HT-29 (cell line): ENCODE measurements around the gene MRLN. TPM values are rescaled to one million over a fixed set of nuclear protein-coding genes. Genes with fewer than 3 reads are reported as not detected.
"Not testable (repeated sequence)": the region's sequence is repeated elsewhere in the genome, so short reads cannot be mapped to it uniquely, and the experiment has no call there.

Experiments used
- DNase-seq: peaks from one replicate; pipeline ENCODE4 v3.0.0-alpha.2; 2015; ENCODE audit warnings: low spot score
- total RNA-seq: library from RNA; depleted of rRNA; stranded (reverse); fragments of >200 nt; shearing (Covaris generic); gene quantifications from 2 replicates; pipeline ENCODE4 v1.2.3, GENCODE V29; 2014

The MRLN gene
- total RNA-seq, 1 experiment from 2014 or later: not detected

- no peak for DNase-seq
Observed at GRCh38 chr10:59745163-59745650, 8.0 kb downstream of the MRLN start.

DNA sequence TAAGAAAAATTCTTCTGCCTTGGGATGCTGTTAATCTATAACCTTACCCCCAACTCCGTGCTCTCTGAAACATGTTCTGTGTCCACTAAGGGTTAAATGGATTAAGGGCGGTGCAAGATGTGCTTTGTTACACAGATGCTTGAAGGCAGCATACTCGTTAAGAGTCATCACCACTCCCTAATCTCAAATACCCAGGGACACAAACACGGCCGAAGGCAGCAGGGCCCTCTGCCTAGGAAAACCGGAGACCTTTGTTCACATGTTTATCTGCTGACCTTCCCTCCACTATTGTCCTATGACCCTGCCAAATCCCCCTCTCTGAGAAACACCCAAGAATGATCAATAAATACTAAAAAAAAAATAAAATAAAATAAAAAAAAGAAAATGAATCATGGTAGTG lies 8.5 kb downstream of the MRLN start:
- not testable (repeated sequence) for DNase-seq

- DNase-seq: not testable (repeated sequence)
Observed at GRCh38 chr10:59744156-59744555, 9.1 kb downstream of the MRLN start.

DNA sequence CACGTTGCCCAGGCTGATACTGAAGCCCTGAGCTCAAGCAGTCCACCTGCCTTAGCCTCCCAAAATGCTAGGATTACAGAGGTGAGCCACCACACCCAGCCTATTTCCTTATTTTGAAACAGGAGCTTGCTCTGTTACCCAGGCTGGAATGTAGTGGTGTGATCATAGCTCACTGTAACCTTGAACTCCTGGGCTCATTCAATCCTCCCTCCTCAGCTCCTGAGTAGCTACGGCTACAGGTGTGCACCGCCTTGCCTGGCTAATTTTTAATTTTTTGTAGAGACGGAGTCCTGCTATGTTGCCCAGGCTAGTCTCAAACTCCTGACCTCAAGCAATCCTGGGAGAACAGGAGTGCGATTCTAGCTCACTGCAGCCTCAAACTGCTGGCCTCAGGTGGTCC lies 11.7 kb downstream of the MRLN start:
- DNase-seq: no peak

DNA sequence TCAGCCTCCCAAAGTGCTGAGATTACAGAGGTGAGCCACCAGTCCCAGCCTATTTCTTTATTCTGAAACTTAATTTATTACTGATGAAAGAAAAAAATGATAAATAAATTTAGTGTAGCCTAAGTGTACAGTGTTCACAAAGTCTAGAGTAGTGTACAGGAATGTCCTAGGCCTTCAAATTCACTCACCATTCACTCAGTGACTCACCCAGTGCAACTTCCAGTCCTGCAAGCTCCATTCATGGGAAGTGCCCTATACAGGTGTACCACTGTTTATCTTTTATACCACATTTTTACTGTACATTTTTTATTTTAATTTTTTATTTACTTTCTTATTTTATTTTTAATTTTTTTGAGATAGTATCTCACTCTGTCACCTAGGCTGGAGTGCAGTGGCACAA lies 12.2 kb downstream of the MRLN start:
- no peak for DNase-seq

DNA sequence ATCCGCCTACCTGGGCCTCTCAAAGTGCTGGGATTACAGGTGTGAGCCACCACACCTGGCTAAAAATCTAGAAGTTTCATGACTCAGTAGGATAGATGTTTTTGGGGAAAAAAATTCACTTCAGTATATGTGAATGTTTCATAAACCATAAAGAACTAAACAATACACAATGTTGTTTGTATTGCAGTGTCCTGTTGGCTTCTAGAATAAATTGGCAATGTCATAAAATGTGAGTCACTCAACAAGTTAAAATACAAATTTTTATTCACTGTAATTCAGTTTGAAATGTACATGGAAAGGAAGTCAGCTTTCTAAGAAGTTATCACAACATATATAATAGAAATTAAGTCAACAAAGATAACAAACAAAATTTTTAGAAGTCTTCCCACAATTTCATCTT lies 16.5 kb downstream of the MRLN start:
- DNase-seq: no peak

DNA sequence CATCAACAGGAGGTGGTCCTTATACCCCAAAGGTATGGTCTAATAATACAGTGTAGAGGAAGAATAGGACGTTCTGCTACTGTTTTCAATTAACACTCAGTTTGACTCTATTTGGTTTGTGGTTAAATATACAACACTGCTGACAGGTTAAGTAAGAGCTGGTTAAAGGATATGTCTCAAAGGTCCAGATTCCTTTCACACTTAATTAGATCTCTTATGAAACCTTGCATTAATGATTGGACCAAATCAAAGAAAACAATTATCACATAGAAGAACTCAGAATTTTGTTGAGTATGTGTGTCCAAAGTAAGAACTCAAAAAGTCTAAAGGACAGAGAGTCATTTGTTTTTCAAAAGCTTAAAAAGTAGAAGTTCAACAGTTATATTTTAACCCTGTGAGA lies 18.0 kb downstream of the MRLN start:
- no peak for DNase-seq

- DNase-seq: no peak
Observed at GRCh38 chr10:59734014-59734462, 19.2 kb downstream of the MRLN start.

DNA sequence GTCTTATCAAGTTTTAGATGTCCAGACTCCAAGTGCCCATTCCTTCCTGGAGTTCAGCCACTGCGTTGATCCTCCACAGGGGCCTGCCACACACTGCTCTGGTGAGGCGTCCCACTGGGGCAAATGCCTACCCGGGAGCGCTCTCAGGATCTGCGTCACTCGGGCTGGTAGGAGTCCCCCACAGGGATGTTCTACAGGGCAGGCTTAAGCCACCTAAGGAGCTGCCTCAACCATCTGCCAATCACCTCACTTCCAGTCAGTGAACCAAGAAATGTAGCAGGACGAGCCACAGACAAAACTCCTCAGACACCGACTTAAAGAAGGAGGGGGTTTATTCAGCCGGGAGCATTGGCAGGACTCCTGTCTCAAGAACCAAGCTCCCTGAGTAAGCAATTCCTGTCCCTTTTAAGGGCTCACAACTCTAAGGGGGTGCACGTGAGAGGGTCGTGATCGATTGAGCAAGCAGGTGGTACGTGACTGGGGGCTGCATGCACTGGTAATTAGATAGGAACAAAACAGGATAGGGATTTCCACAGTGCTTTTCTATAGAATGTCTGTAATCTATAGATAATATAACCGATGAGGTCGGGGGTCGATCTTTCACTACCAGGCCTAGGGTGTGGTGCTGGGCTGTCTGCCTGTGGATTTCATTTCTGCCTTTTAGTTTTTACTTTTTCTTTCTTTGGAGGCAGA lies 19.8 kb downstream of the MRLN start:
- not testable (repeated sequence) for DNase-seq

DNA sequence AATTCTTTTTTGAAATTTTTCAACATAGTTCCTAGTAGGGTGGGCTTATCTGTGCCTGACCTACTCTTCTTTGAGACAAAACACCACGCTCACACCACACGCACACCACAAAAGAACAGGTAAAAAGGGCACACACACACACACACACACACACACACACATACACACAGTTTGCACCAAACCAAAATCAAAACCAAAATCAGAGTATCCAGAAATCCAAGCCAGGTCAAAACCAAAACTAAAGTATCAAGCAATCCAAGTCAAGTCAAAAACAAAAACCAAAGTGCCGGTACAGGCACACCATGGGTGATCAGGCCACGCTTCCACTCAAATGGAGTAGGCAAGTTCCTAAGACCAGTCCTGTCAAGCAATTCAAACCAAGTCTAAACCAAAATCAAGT lies 20.4 kb downstream of the MRLN start:
- DNase-seq: not testable (repeated sequence)

- not testable (repeated sequence) for DNase-seq
Observed at GRCh38 chr10:59729167-59729566, 24.1 kb downstream of the MRLN start.

GRCh38 chr10:59724098-59724938 lies 28.9 kb downstream of the MRLN start:
- peak; percentile 25 for DNase-seq

DNA sequence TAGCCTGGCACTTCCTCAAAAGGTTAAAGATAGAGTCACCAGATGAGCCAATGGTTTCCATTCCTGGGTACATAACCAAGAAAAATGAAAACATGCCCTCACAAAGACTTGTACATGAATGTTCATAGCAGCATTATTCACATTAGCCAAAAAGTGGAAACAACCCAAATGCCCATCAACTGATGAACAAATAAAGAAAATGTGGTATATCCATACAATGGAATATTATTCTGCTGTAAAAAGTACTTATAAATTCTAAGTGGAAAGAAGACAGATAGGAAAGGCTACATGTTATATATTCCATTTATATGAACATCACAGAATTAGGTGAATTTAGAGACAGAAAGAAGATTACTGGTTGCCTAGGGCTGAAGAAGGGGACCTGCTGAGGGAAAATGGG lies 32.9 kb downstream of the MRLN start:
- DNase-seq: no peak

- peak; percentile 12 for DNase-seq
Observed at GRCh38 chr10:59719374-59719773, 33.9 kb downstream of the MRLN start.

- no peak for DNase-seq
Observed at GRCh38 chr10:59718257-59718656, 35.0 kb downstream of the MRLN start.

GRCh38 chr10:59713196-59713821 lies 39.9 kb downstream of the MRLN start:
- DNase-seq: no peak

DNA sequence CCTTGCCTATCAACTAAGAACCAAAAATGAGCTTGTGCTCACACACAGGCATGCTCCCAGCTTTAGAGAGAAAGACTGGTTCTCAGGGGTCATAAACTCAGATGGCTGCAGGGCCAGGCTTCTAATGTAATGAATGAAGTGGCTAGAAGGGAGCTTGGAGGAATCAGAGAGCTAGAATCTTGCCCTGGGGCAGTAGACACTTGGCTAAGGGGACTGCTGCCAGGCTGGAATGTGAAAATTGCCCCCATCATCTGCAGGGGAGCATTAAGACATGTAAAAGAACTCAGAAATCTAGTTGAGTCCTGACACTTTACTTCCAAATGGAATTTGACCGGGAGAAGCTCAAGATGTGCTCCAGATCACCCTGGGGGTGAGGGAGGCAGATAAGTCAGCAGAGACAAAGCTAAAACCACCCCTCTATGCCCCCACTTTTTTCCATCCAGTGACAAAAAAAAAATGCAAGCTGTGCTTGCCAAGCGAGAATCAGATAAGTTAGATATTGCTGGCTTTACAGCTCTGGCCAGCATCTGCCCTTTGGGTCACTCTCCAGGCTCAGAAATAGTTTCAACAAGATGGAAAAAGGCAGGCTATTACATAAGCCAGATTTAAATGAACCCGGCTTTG lies 41.3 kb downstream of the MRLN start:
- no peak for DNase-seq

- DNase-seq: no peak
Observed at GRCh38 chr10:59709395-59710125, 43.7 kb downstream of the MRLN start, which contains the start of gene SLC16A9. SLC16A9 (minus strand) TSS chr10:59709850; CDS start chr10:59684291, 25,559 bp downstream.

DNA sequence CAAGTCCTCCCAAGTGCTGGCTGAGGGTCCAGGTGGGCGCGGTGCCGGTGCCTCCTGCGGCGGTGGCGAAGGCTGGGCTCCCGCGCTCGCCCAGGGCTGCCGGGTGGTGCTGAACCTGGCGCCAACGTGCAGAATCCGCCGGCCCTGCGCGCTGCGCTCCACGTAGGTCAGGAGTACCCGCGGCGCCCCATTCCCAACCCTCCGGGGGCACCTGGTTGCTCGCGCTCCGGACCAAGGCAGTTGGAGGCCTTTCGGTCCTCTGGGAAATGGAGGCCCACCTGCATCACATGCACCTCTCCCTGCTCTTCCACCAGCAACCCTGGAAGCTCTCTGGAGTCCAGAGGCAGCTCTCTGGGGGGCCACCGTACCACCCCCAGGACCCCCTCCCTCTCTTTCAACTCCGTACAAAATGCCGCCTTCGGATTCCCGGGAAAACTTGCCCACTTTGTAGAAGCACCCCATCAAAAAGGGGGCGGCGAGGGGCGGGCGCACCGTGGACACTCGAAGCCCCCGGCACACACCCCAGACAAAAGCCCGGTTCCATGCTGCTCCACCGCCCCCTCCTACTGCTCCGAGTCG lies 44.4 kb downstream of the MRLN start:
- DNase-seq: no peak
